Activated T-cell treated with anti-CD3 and anti-CD28 coated beads for 4 hours (primary cell): ENCODE measurements around the gene TMEM225B.
A peak's percentile ranks its signal among the peaks of the same experiment; 100 is the strongest.
"Not testable (repeated sequence)": the region's sequence is repeated elsewhere in the genome, so short reads cannot be mapped to it uniquely, and the experiment has no call there.

Experiments used
- DNase-seq: peaks from one replicate; pipeline ENCODE4 v3.0.0-alpha.2; 2020

The TMEM225B gene

GRCh38 chr7:99579956-99580777 lies 17.9 kb upstream of the TMEM225B start:
- DNase-seq, result peak; percentile 56

- not testable (repeated sequence) for DNase-seq
Observed at GRCh38 chr7:99580778-99581332, 17.2 kb upstream of the TMEM225B start.

- no peak for DNase-seq
Observed at GRCh38 chr7:99588868-99589267, 9.2 kb upstream of the TMEM225B start.

- DNase-seq, result no peak
Observed at GRCh38 chr7:99594948-99595745, 2.9 kb upstream of the TMEM225B start.

GRCh38 chr7:99596408-99596955 lies 1.6 kb upstream of the TMEM225B start:
- no peak for DNase-seq

GRCh38 chr7:99599836-99600235 lies 1.8 kb downstream of the TMEM225B start:
- no peak for DNase-seq

GRCh38 chr7:99601656-99602310 lies 3.7 kb downstream of the TMEM225B start:
- no peak for DNase-seq

- DNase-seq, result no peak
Observed at GRCh38 chr7:99605527-99605926, 7.5 kb downstream of the TMEM225B start.

- DNase-seq, result no peak
Observed at GRCh38 chr7:99606531-99606930, 8.5 kb downstream of the TMEM225B start.

- no peak for DNase-seq
Observed at GRCh38 chr7:99607548-99607947, 9.5 kb downstream of the TMEM225B start.

GRCh38 chr7:99614495-99614894 lies 16.4 kb downstream of the TMEM225B start:
- DNase-seq, result no peak

- DNase-seq, result no peak
Observed at GRCh38 chr7:99615989-99616358, 17.9 kb downstream of the TMEM225B start.

GRCh38 chr7:99616359-99617191 lies 18.5 kb downstream of the TMEM225B start, which contains the start of gene ZSCAN25:
Gene ZSCAN25 (plus strand): TSS chr7:99616946. CDS start chr7:99619607, 2,661 bp downstream.
- DNase-seq, result peak; percentile 74

- no peak for DNase-seq
Observed at GRCh38 chr7:99617192-99617781, 19.2 kb downstream of the TMEM225B start.

GRCh38 chr7:99618726-99619125 lies 20.7 kb downstream of the TMEM225B start:
- DNase-seq, result no peak

GRCh38 chr7:99619571-99620130 lies 21.6 kb downstream of the TMEM225B start:
- no peak for DNase-seq

GRCh38 chr7:99621271-99621670 lies 23.2 kb downstream of the TMEM225B start:
- DNase-seq, result no peak

GRCh38 chr7:99622596-99622995 lies 24.5 kb downstream of the TMEM225B start:
- no peak for DNase-seq

- DNase-seq, result no peak
Observed at GRCh38 chr7:99623091-99623693, 25.1 kb downstream of the TMEM225B start.

- DNase-seq, result no peak
Observed at GRCh38 chr7:99623702-99624447, 25.8 kb downstream of the TMEM225B start.
